Posterior vena cava (tissue), 2 donors: ENCODE results near the gene RPS6KA4. TPM values are rescaled to one million over a fixed set of nuclear protein-coding genes. Genes with fewer than 3 reads are reported as not detected.
"Not testable (repeated sequence)": the region's sequence is repeated elsewhere in the genome, so short reads cannot be mapped to it uniquely, and the experiment has no call there.

Experiments used
- DNase-seq: peaks from one replicate; pipeline ENCODE4 v3.0.0-alpha.2; 2020; ENCODE audit warnings: low spot score
- intact Hi-C, 2 donors: fragments of 100-400 bp; cut with DNase I; formaldehyde crosslinking; loops; one replicate each; pipeline versions ENCODE4 v1.14.1 to v1.14.2; 2022 to 2023
- microRNA-seq, 2 donors: library from miRNA; unstranded; fragments of <30 nt; microRNA quantifications; one replicate each; pipeline ENCODE4 v1.2.0, GENCODE V29; 2020 to 2021; ENCODE audit warnings: borderline microRNAs expressed in 2 of 2
- total RNA-seq, 2 donors: library from RNA; stranded (reverse); fragmentation: NEBNext Ultra II Directional; extraction: Animal tissue kit (Norgen Biotek cat#: 25700); gene quantifications; one replicate each; pipeline ENCODE4 v1.2.1, GENCODE V29; 2021
- donor health status: DM: yes; HTN: yes; CAD: no.
- donor health status: DM: yes; HTN: yes; CAD: no.

Gene RPS6KA4
- total RNA-seq, 2 donors from 2014 or later = 29.2 to 33.5 TPM

DNA sequence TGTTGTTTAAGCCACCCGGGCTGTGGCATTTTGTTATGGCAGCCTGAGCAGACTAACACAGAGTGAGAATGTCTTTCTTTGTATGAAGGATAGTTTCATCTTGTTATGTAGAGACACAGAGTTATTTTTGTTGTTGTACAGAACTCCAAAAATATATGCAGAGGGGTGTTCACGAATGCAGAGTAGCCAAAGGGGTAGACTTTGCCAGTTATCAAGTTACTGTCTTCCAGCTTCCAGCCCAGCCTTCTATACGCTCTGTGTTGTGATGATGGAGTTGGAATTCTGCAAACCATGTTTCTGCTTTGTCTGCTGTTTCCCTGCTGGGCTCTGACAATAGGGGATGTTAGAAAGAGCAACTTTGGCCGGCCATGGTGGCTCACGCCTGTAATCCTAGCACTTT, 44.1 kb downstream of the RPS6KA4 start:
- DNase-seq = no peak
- intact Hi-C loops = no loop called here

DNA sequence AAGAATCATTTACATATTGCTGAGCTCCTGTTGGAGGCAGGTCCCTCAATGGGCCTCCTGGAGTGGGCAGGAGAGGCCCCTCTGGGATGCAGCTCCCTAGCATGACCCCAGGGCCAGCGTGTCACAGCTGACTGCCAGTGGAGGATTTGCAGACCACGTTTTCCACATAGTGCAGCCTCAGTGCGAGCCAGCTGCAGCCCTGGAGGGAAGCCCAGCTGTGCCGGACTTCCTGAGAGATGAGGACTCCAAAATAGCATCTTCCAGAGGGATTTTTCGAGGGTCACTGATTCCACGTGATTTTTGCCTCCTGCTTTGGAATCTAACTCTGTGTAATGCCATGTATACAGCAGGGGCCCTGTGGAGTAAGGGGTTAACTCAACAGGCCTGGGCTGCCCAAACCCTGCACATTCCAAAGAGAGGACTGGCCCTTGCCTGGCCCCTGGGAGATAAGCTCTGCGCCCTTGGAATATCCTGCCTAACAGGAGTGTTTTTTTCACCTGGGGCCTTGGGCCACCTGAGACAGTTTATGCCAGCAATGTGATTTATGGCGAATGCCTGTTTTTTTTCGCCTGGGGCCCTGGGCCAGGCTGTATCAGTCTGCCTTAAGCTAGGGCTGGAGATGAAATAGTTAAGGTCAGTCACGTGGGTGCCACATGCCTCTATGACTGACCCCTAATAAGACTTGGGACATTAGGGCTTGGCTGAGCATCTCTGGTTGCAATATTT, 47.4 kb downstream of the RPS6KA4 start:
- intact Hi-C loops = no loop called here
- DNase-seq = no peak

DNA sequence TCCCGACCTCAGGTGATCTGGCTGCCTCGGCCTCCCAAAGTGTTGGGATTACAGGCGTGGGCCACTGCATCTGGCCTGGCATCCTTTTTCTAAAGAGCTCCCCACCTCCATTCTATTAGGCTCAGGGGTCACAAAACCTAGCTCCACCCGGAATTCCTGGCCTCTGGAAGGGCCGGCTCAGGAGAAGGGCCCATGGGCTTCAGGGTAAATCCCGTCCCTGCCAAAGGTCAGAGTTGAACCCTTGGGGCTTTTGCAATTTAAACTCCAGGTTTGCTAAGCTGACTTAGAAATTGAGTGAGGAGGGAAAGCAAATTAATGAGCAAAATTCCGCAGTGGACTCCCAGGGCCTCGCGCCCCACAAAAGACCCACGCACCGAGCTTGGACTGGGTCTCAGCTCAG, 48.3 kb downstream of the RPS6KA4 start:
- no peak for DNase-seq
- intact Hi-C loops = no loop called here

DNA sequence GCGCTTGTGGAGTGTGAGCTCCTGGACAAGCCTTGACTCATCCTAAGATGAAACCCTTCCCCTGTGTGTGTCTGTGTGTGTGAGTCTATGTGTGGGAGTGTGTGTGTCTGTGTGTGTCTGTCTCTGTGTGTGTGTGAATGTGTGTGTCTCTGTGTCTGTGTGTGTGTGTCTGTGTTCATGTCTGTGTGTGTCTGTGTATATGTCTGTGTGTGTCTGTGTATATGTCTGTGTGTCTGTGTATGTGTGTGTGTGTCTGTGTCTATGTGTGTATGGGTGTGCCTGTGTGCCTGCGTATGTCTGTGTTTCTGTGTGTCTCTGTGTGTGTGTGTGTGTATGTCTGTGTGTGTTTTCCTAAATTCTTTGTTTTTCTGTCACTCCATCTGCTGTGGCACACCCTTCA, 48.7 kb downstream of the RPS6KA4 start:
- intact Hi-C loops = no loop called here
- no peak for DNase-seq

DNA sequence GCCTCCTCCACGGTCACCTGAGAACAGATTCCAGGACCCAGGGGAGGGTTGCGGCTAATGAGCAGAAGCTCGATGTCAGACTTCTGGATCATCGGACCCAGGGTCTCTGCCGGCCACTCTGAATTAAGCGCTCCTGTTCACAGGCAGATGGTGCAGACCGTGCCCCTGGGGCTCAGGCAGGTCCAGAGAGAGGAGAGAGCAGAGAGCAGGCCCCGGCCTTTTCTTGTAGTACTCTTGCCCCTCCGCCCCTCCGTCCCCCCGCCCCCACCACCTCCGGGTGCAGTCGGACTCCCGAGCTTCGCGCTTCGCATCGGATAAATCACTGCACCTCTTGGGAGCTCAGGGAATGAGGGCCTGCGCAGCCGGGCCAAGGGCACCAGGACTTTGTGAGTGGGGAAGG, 50.3 kb downstream of the RPS6KA4 start:
- no peak for DNase-seq
- intact Hi-C loops = no loop called here

DNA sequence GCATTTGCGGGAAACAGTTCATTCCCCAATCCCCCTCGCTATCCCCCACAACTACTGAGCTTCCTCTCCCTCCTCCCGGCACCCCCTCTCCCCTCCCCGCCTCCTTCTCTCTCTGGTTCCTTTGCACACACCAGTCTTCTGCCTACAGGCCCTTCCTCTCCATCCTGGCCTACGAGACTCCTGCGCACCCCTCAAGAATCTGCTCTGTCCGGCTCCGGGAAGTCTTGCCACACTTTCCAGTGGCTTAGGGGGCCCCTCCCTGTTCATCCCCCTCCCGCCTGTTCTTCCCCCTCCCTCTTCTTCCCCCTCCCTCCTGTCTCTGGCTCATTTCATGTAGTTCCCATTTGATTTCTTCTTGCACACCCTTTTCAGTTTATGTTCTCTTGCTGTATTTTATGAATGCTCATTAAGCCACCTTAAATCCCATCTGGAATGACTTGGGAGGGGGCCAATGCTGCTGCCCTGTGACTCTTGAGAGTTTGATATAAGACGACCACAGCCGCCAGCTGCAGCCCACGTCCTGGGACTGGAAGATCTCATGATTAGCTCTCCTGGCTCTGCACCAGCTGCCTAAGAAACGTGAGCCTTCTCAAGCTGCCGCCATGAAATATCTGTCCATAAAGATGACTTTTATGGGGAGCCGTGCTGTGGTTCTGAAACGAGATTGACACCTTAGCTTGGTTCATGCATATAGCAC, 50.9 kb downstream of the RPS6KA4 start:
- no peak for DNase-seq

DNA sequence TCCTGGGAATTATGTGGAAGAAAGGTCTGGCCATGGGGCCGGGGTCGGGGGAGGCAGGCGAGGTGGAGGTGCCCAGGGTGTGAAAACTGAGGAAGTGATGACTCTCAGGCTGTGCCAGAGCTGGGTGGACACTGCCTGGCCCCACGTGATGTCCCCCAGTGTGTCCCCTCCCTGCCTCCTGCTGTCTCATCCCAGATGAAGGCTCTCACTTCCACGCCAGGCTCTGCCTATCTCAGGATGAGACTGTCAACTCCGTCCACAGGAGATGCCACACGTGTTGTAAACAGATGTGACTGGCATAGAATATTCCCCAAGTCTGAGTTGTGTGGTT, 51.4 kb downstream of the RPS6KA4 start:
- intact Hi-C loops = no loop called here

More for the DNA sequence above, 50.9 kb downstream of the RPS6KA4 start:
- intact Hi-C loops = no loop called here

DNA sequence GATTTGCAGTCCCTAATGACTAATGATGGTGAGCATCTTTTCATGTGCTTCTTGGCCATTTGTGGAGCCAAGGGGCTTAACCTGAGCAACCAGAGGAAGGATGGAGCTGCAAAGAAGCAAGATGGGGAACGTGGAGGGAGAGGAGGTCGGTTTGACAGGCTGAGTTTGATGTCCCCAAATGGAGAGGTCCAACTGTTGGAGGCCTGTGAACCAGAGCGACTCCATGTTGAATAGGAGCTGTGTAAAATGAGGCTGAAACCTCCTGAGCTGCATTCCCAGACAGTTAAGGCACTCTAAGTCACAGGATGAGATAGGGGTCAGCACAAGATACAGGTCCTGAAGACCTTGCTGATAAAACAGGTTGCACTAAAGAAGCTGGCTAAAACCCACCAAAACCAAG, 54.5 kb downstream of the RPS6KA4 start:
- intact Hi-C loops = no loop called here
- DNase-seq = no peak

More for the DNA sequence above, 51.4 kb downstream of the RPS6KA4 start:
- DNase-seq = no peak

DNA sequence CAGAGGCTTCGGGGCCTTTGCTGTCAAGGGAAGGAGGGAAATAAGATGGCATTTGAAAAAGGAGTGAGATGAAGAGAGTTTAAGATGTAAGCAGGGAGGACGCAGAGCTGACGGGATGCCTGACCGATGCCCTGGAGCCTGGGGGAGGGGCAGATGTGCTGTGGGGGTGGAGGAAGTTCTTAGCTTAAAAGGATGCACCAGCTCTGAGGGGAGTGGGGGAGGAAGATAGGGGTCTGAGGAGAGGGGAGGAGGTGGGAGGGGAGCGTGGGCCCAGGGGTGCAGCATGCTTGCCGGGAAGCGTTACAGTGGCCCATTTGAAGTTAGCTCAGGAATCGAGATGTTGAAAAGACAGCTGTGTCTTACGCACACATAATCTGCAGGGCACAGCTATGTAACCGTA, 56.3 kb downstream of the RPS6KA4 start:
- intact Hi-C loops = no loop called here
- DNase-seq = no peak

DNA sequence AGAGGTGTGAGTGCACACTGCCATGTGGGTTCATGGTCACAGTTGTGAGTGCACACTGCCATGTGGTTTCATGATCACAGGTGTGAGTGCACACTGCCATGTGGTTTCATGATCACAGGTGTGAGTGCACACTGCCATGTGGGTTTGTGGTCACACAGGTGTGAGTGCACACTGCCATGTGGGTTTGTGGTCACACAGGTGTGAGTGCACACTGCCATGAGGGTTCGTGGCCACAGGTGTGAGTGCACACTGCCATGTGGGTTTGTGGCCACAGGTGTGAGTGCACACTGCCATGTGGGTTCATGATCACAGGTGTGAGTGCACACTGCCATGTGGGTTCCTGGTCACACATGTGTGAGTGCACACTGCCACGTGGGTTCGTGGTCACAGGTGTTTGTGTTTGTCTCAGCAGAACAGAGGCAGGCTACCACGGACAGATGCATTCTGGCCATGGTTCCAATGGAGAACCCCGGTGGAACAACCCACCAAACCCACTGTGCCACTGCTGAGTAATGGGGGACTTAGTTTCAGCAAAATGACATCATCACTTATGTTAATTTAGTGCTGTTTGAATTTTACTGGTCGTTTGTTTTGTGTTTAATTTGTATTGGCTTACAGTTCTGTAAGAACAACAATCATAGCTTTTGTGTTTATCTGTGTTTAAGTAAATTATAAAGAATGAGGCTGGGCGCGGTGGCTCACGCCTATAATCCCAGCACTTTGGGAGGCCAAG, 57.2 kb downstream of the RPS6KA4 start:
- no peak for DNase-seq
- intact Hi-C loops = no loop called here

DNA sequence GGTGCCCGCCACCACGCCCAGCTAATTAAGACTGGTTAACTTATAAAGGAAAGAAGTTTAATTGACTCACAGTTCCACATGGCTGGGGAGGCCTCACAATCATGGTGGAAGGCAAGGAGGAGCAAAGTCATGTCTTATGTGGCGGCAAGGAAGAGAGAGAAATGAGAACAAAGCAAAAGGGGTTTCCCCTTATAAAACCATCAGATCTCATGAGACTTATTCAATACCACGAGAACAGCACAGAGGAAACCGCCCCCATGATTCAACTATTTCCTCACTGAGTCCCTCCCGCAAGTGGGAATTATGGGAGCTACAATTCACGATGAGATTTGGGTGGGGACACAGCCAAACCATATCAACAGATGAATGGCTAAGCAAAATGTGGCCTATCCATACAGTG, 59.3 kb downstream of the RPS6KA4 start:
- intact Hi-C loops, DNase-seq: not testable (repeated sequence)

DNA sequence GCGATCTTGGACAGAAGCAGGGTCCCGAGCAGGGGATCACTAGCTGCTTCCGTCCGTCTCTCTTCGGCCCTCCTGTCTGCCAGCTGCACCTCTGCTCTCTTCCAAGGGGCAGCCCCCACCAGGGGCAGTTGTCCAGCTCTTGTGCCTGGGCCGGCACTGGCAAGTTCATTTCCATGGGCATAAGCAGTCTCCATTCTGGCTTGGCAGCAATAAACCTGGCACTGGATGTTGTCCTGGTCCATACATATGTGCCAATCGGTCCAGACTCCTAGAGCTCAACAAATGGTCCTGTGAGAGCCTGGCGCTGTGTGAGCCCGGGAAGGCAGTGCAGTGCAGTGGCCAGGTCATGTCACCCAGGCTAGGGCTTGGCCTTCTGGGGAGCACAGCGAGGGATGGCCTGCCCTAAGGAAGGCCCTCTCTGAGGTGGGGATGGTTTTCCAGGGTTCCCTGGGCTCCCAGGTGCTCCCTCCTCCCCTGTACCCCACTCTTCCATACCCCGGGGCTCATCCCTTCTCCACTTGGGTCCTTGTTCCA, 60.4 kb downstream of the RPS6KA4 start:
- intact Hi-C loops = no loop called here

DNA sequence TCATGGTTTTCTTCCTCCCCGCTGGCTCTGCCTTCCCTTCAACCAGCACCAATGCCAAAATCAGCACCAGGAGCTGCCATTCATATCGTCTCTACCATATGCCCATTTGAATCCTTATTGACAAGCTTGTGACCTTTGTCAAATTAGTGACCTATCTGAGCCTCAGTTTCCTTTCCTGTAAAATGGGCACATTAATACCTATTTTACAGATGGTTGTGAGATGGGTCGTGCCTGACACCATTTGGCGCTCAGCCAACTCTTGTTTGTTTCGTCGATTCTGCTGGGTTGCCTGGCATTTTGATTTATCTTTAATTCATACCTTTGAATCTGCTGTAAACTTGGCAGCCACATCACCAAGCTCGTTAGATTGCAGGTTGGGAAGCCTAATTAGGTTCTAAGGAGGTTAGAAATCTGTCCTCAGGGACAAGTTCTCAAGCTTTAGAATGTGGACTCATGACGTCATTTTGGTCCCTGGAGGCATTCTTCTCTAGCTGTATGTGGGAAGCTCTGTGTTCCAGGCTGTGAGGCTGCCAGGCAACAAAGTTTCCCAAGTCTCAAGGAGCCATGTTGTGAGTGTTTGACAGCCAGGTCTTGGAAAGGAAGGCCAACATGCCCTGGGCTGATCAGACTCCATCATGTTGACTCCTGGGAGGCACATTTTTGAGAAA, 61.0 kb downstream of the RPS6KA4 start:
- intact Hi-C loops = no loop called here
- DNase-seq = no peak

More for the DNA sequence above, 60.4 kb downstream of the RPS6KA4 start:
- no peak for DNase-seq

Small RNA genes lying within 50 kb of the gene (microRNA-seq; reads per million reads assigned to microRNA genes)
- gene MIR1237 (0.32 to 0.78 reads per million in 2 donors), gene MIR7155 (0 to 1.0 reads per million in 2 donors)

Other genes starting within 250 kb of the RPS6KA4 start
- gene MACROD1, start 193.0 kb upstream of the RPS6KA4 start, total RNA-seq = 10 to 100 TPM; 15.9 to 16.8 TPM
- 10 to 100 TPM; 74.3 to 87.3 TPM for gene STIP1, start 173.0 kb upstream of the RPS6KA4 start, total RNA-seq
- 10 to 100 TPM; 30.3 to 44.0 TPM for gene FERMT3, start 152.4 kb upstream of the RPS6KA4 start, total RNA-seq
- 10 to 100 TPM; 19.9 to 21.9 TPM for gene TRPT1, start 133.0 kb upstream of the RPS6KA4 start, total RNA-seq
- gene NUDT22, start 132.9 kb upstream of the RPS6KA4 start, total RNA-seq = 10 to 100 TPM; 35.8 to 41.1 TPM
- 10 to 100 TPM; 16.1 to 21.3 TPM for gene DNAJC4, start 128.6 kb upstream of the RPS6KA4 start, total RNA-seq
- gene VEGFB, start 124.6 kb upstream of the RPS6KA4 start, total RNA-seq = 100 to 1,000 TPM; 163 to 190 TPM
- 10 to 100 TPM; 50.6 to 56.7 TPM for gene FKBP2, start 118.1 kb upstream of the RPS6KA4 start, total RNA-seq
- gene PPP1R14B, start 112.2 kb upstream of the RPS6KA4 start, total RNA-seq = 100 to 1,000 TPM; 102 to 190 TPM
- 10 to 100 TPM; 26.1 to 28.3 TPM for gene PLCB3, start 107.6 kb upstream of the RPS6KA4 start, total RNA-seq
- 10 to 100 TPM; 49.6 to 57.3 TPM for gene BAD, start 74.5 kb upstream of the RPS6KA4 start, total RNA-seq
- gene GPR137, start 73.3 kb upstream of the RPS6KA4 start, total RNA-seq = 10 to 100 TPM; 23.2 to 27.5 TPM
- gene KCNK4, start 67.9 kb upstream of the RPS6KA4 start, total RNA-seq = not detected
- 1 to 10 TPM in 1 of 2 donors, not detected in 1; 1.4 TPM for gene CATSPERZ, start 58.8 kb upstream of the RPS6KA4 start, total RNA-seq
- gene ESRRA, start 53.6 kb upstream of the RPS6KA4 start, total RNA-seq = 10 to 100 TPM; 33.5 to 41.2 TPM
- gene TRMT112, start 41.6 kb upstream of the RPS6KA4 start, total RNA-seq = 100 to 1,000 TPM; 107 to 119 TPM
- gene PRDX5, start 41.0 kb upstream of the RPS6KA4 start, total RNA-seq = 10 to 100 TPM; 82.7 to 98.6 TPM
- 1 to 10 TPM; 7.0 to 9.5 TPM for gene CCDC88B, start 19.0 kb upstream of the RPS6KA4 start, total RNA-seq
- gene SLC22A11, start 196.8 kb downstream of the RPS6KA4 start, total RNA-seq = under 1 TPM; 0.28 to 0.29 TPM
- gene SLC22A12, start 232.1 kb downstream of the RPS6KA4 start, total RNA-seq = not detected